Mucosa of descending colon (tissue), 3 donors: ENCODE data around the gene ABHD6. TPM values are rescaled to one million over a fixed set of nuclear protein-coding genes. Genes with fewer than 3 reads are reported as not detected.

Source experiments
- ATAC-seq: fragments of 200-7000 bp; cut with Tn5 transposase; one replicate; pipeline ENCODE4 v1.9.1; 2020; ENCODE audit warnings: mild to moderate bottlenecking, moderate library complexity
- DNase-seq, 3 donors: peaks; one replicate each; pipeline ENCODE4 v3.0.0-alpha.2; 2020
- H3K36me3 ChIP-seq: fragments of 200-600 bp; one replicate; pipeline ENCODE4 v1.8.0; 2021; ENCODE audit warnings: low read depth, mild to moderate bottlenecking
- H3K4me1 ChIP-seq: fragments of 200-600 bp; one replicate; pipeline ENCODE4 v1.8.0; 2021; ENCODE audit warnings: low read depth, mild to moderate bottlenecking
- H3K4me3 ChIP-seq: fragments of 200-600 bp; one replicate; pipeline ENCODE4 v1.8.0; 2021; ENCODE audit warnings: mild to moderate bottlenecking
- H3K9me3 ChIP-seq: fragments of 200-600 bp; one replicate; pipeline ENCODE4 v1.8.0; 2021; ENCODE audit warnings: mild to moderate bottlenecking
- intact Hi-C, 2 donors: fragments of 100-400 bp; cut with DNase I in 1 of 2; cut with micrococcal nuclease in 1 of 2; formaldehyde crosslinking; loops; one replicate each; pipeline versions ENCODE4 v1.11.0 to v1.11.1; 2022; cut with DNase I, micrococcal nuclease
- total RNA-seq, 3 donors: library from RNA; stranded (reverse); fragmentation: NEBNext Ultra II Directional in 2 of 3; extraction: Animal tissue kit (Norgen Biotek cat#: 25700) in 2 of 3; gene quantifications; one replicate each; pipeline versions ENCODE4 v1.2.1 to v1.2.4, GENCODE V29; 2021 to 2023
- TF ChIP-seq, protein P1 (sequence below): fragments of 200-600 bp; IDR thresholded peaks from one replicate; pipeline ENCODE4 v1.8.0; 2022; ENCODE audit warnings: antibody characterized with exemption, mild to moderate bottlenecking
- donor health status: DM: no; HTN: no; CAD: no; lungs with moderate emphysema.
- donor health status: DM: no; HTN: no; CAD: no.
- donor health status: DM: no; HTN: yes; CAD: no.

Gene ABHD6
- total RNA-seq, 3 donors from 2014 or later, result 25.7 to 38.4 (median 26.7) TPM

DNA sequence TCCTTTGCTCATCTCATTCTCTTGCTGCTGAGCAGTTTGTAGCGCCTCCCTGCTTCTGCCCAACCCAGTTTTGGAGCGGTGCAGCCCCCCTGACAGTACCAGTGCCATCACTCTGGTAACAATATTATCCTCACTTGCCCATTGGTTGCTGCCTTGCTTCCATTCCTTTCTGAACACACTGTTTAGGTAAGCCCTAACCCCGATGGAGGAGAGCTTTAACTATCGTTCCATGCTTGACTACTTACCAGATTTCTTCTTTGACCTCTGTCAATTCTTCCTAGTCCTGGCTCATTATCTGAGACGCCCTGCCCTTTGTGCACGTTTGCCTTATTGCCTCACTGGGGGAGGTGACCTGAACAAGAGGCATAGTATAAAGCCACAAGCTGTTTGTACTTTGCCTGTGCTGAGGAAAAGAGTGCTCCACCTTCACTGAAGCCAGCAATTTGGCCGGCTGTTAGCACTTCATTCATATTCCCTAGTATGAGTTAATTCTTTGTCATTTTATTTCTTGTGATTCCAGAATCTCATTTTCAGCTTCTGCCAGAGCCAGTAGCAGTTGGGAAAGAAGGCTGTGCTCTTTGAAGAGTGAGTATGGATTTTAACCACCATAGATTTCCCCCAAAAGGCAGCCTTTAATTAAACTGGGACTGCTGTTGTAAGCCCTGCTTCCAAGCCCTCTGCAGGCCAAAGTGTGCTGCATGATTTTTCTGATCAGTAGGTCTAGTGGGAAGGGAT is 11.9 kb downstream of the ABHD6 start:
- TF ChIP-seq, protein P1, sequence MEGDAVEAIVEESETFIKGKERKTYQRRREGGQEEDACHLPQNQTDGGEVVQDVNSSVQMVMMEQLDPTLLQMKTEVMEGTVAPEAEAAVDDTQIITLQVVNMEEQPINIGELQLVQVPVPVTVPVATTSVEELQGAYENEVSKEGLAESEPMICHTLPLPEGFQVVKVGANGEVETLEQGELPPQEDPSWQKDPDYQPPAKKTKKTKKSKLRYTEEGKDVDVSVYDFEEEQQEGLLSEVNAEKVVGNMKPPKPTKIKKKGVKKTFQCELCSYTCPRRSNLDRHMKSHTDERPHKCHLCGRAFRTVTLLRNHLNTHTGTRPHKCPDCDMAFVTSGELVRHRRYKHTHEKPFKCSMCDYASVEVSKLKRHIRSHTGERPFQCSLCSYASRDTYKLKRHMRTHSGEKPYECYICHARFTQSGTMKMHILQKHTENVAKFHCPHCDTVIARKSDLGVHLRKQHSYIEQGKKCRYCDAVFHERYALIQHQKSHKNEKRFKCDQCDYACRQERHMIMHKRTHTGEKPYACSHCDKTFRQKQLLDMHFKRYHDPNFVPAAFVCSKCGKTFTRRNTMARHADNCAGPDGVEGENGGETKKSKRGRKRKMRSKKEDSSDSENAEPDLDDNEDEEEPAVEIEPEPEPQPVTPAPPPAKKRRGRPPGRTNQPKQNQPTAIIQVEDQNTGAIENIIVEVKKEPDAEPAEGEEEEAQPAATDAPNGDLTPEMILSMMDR, result no peak
- ATAC-seq, result peak; percentile 93
- intact Hi-C loops, result no loop called here
- peak; percentile 59 to 83 (median 72) for DNase-seq
- Histone ChIP-seq H3K36me3 (no peaks in the 10 kb centered on the region), H3K9me3 (no peaks in the 10 kb centered on the region), H3K4me1 (peaks cover 7% of the 10 kb centered on the region), H3K4me3 (no peak overlapping the region)

GRCh38 chr3:58250093-58250707 is 12.6 kb downstream of the ABHD6 start:
- no peak for DNase-seq

DNA sequence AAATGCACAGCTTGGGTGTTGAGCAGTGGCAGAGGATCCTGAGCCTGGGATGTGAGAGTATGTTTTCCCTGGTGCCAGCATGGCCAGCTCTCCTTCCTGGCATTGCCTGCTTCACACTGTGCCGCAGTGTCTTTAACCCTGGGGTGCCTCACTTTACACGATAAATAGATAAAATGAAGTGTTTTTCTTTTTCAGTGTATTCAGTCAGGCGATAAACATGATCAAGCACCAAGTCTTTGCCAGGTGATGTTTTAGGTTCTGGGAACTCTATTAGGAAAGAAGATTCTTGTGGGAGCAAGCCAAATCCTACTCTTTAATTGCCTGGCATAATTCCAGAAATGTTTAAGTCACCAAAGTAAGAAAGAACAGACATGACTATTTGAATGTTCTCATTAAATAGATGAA is 14.0 kb downstream of the ABHD6 start:
- DNase-seq, result no peak
- Histone ChIP-seq H3K9me3 (no peaks in the 10 kb centered on the region), H3K4me1 (peaks cover 11% of the 10 kb centered on the region), H3K4me3 (no peak overlapping the region), H3K36me3 (no peaks in the 10 kb centered on the region)
- intact Hi-C loops, result no loop called here
- TF ChIP-seq, protein P1, result no peak
- no peak for ATAC-seq

More at GRCh38 chr3:58250093-58250707, 12.6 kb downstream of the ABHD6 start:
- TF ChIP-seq, protein P1, result no peak
- Histone ChIP-seq H3K36me3 (no peaks in the 10 kb centered on the region), H3K4me3 (no peak overlapping the region), H3K4me1 (peaks cover 11% of the 10 kb centered on the region), H3K9me3 (no peaks in the 10 kb centered on the region)
- intact Hi-C loops, result no loop called here
- ATAC-seq, result peak; percentile 42

DNA sequence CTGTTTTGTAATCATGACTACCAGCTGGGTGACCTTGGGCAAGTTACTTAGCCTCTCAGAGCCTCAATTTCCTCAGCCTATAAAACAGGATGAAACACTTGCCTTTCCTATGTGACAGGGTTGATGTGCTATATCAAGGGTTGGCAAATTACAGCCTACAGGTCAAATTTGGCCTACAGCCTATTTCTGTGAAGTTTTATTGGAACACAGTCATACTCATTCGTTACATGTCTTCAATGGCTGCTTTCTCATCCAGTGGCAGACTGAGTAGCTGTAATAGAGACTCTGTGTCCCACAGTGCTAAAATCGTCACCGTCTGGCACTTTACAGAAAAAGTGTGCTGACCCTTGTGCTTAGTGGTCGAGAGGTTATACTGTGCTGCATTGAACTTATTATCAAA is 16.6 kb downstream of the ABHD6 start:
- Histone ChIP-seq H3K4me3 (no peak overlapping the region), H3K4me1 (peaks cover 9% of the 10 kb centered on the region), H3K36me3 (no peaks in the 10 kb centered on the region), H3K9me3 (no peaks in the 10 kb centered on the region)
- intact Hi-C loops, result no loop called here
- TF ChIP-seq, protein P1, result no peak
- ATAC-seq, result peak; percentile 72
- DNase-seq, result peak in 1 of 3 donors; percentile 35

- ATAC-seq (no peak), DNase-seq (no peak)
- TF ChIP-seq, protein P1, result no peak
- peaks cover 7% of the 10 kb centered on the region for H3K4me1 ChIP-seq
- H3K36me3 ChIP-seq, result no peaks in the 10 kb centered on the region
- intact Hi-C loops, result no loop called here
- H3K4me3 ChIP-seq, result no peak overlapping the region
- H3K9me3 ChIP-seq, result no peaks in the 10 kb centered on the region
Observed at GRCh38 chr3:58256061-58256460, 18.5 kb downstream of the ABHD6 start.
